Caco-2 (cell line): ENCODE results near the gene GPR32. TPM values are rescaled to one million over a fixed set of nuclear protein-coding genes. Genes with fewer than 3 reads are reported as not detected.
"Not testable (repeated sequence)": the region's sequence is repeated elsewhere in the genome, so short reads cannot be mapped to it uniquely, and the experiment has no call there.

Source experiments
- BruUV-seq: library from RNA; stranded (reverse); fragments of 400-500 nt; replicated peaks from 2 replicates; lab custom pipeline; 2021; lab: Mats Ljungman, UMichigan
- CTCF ChIA-PET: fragments of 300-600 bp; sonication (Branson Sonifier 250); formaldehyde crosslinking; loops from one replicate; lab custom pipeline; 2022; ENCODE audit warnings: antibody characterized with exemption; lab: Charles Lee
- POLR2A ChIA-PET: fragments of 300-600 bp; sonication (Branson Sonifier 250); formaldehyde crosslinking; loops from one replicate; lab custom pipeline; 2022; ENCODE audit warnings: antibody characterized with exemption; lab: Charles Lee
- DNase-seq, 2 experiments: peaks; one replicate each; pipeline versions ENCODE4 v3.0.0 to v3.0.0-alpha.2; 2020 to 2022
- H3K27me3 ChIP-seq: replicated peaks from 2 replicates; pipeline ENCODE4 v1.6.0; 2011; ENCODE audit warnings: low read length; ENCODE audit not compliant: control insufficient read depth, insufficient read depth
- H3K36me3 ChIP-seq: 2 replicates; pipeline ENCODE4 v1.5.1; 2011; ENCODE audit warnings: low read length; ENCODE audit not compliant: control insufficient read depth, insufficient read depth
- H3K4me1 ChIP-seq: fragments of 250-450 bp; sonication (Bioruptor Pico); 2 replicates; pipeline ENCODE4 v1.5.1; 2020; ENCODE audit warnings: mild to moderate bottlenecking
- H3K4me3 ChIP-seq: 2 replicates; pipeline ENCODE4 v1.5.1; 2011; ENCODE audit warnings: low read depth, mild to moderate bottlenecking, control low read depth, low read length
- H3K9me3 ChIP-seq: fragments of 250-450 bp; sonication (Bioruptor Pico); 2 replicates; pipeline ENCODE4 v1.5.1; 2020; ENCODE audit warnings: mild to moderate bottlenecking, moderate library complexity
- H3K27ac Mint-ChIP-seq: one replicate; pipeline ENCODE4 v1.8.0; 2022; ENCODE audit warnings: mixed read lengths; ENCODE audit not compliant: unreplicated experiment
- H3K27me3 Mint-ChIP-seq: one replicate; pipeline ENCODE4 v1.8.0; 2022; ENCODE audit warnings: mixed read lengths; ENCODE audit not compliant: insufficient read depth, unreplicated experiment
- H3K36me3 Mint-ChIP-seq: one replicate; pipeline ENCODE4 v1.8.0; 2022; ENCODE audit warnings: mild to moderate bottlenecking, mixed read lengths; ENCODE audit not compliant: insufficient read depth, unreplicated experiment
- H3K4me1 Mint-ChIP-seq: one replicate; pipeline ENCODE4 v1.8.0; 2022; ENCODE audit warnings: low read depth, mixed read lengths; ENCODE audit not compliant: unreplicated experiment
- H3K4me3 Mint-ChIP-seq: one replicate; pipeline ENCODE4 v1.8.0; 2022; ENCODE audit warnings: mild to moderate bottlenecking, moderate library complexity, mixed read lengths; ENCODE audit not compliant: unreplicated experiment
- H3K9me3 Mint-ChIP-seq: one replicate; pipeline ENCODE4 v1.8.0; 2022; ENCODE audit warnings: mixed read lengths; ENCODE audit not compliant: unreplicated experiment
- intact Hi-C: fragments of 100-400 bp; cut with micrococcal nuclease; formaldehyde crosslinking; loops from one replicate; pipeline ENCODE4 v1.10.0; 2022; ENCODE audit not compliant: unreplicated experiment
- total RNA-seq: library from RNA; stranded (reverse); gene quantifications from 2 replicates; pipeline ENCODE4 v1.2.3, GENCODE V29; 2022
- TF ChIP-seq, protein P1 (sequence below), 2 experiments: fragments of 200-600 bp in 1 of 2; IDR thresholded peaks; 1 replicate in 1 of 2; 2 replicates in 1 of 2; pipeline versions ENCODE4 v1.5.1 to v1.8.0; 2011 to 2022; ENCODE audit warnings: antibody characterized with exemption in 1 of 2, control low read depth in 1 of 2, inconsistent platforms in 1 of 2, low read depth in 1 of 2, low read length in 1 of 2, mild to moderate bottlenecking in 1 of 2, moderate library complexity in 1 of 2; ENCODE audit not compliant: insufficient read depth in 1 of 2, severe bottlenecking in 1 of 2, unreplicated experiment in 1 of 2

GPR32 gene
- total RNA-seq, 1 experiment from 2014 or later: not detected

DNA sequence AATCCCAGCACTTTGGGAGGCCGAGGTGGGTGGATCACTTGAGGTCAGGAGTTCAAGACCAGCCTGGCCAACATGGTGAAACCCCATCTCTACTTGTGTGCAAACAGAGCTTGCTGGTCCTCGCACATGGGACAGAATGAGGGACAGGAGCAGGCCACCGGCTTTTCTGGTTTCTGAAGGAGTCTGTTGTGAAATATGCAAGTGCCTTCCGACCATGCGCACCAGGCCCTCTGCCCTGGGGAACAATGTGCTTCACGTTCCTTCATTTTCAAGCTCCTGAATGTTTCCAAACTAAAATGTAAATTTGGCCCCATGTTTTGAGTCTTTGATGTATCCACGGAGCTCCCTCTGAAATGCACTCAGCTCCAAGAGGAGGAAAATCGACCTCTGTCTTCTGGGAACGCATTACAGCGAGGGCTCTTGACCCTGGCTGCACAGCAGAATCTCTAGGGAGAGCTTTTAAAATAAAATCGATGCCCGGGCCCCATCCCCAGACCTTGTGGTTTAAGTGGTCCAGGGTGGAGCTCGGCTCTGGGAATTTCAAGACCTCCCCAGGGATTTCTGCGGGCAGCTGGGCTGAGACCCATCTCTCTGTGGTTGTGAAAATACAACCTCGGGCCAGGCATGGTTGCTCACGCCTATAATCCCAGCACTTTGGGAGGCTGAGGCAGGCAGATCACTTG lies 10.6 kb downstream of the GPR32 start:
- no peak overlapping the region for H3K4me3 ChIP-seq
- TF ChIP-seq, protein P1, sequence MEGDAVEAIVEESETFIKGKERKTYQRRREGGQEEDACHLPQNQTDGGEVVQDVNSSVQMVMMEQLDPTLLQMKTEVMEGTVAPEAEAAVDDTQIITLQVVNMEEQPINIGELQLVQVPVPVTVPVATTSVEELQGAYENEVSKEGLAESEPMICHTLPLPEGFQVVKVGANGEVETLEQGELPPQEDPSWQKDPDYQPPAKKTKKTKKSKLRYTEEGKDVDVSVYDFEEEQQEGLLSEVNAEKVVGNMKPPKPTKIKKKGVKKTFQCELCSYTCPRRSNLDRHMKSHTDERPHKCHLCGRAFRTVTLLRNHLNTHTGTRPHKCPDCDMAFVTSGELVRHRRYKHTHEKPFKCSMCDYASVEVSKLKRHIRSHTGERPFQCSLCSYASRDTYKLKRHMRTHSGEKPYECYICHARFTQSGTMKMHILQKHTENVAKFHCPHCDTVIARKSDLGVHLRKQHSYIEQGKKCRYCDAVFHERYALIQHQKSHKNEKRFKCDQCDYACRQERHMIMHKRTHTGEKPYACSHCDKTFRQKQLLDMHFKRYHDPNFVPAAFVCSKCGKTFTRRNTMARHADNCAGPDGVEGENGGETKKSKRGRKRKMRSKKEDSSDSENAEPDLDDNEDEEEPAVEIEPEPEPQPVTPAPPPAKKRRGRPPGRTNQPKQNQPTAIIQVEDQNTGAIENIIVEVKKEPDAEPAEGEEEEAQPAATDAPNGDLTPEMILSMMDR (IDR thresholded peaks at IDR 0.05; ENCODE audit: insufficient read depth in 1 of 2, low read depth in 1 of 2, low read length in 1 of 2, severe bottlenecking in 1 of 2, unreplicated experiment in 1 of 2): no peak
- H3K36me3 ChIP-seq: no peaks in the 10 kb centered on the region
- Mint-ChIP-seq H3K27ac (no peak overlapping the region), H3K9me3 (no peaks in the 10 kb centered on the region), H3K4me1 (no peaks in the 10 kb centered on the region), H3K27me3 (peaks cover 29% of the 10 kb centered on the region), H3K36me3 (peaks cover 27% of the 10 kb centered on the region), H3K4me3 (no peak overlapping the region)
- H3K27me3 ChIP-seq: no peaks in the 10 kb centered on the region
- no TSS peak for BruUV-seq
- no peak for DNase-seq
- H3K9me3 ChIP-seq: 0 out of 2 replicates have a peak, but pooled peaks cover 4% of the 10 kb centered on the region
- ChIA-PET CTCF (interaction anchor here (1.8 to 2.3 kb wide), 2 partner anchors 75 to 77 kb away, joined by 11 to 13 read pairs; no protein-coding TSS in a partner anchor), POLR2A (no interaction called here)
- intact Hi-C loops: loop anchor here (5.0 kb wide), 1 partner anchor 59 kb away; the partner anchor contains the start of gene CLEC11A
- peaks cover 7% of the 10 kb centered on the region; the same call in 1 of the 2 replicates for H3K4me1 ChIP-seq

DNA sequence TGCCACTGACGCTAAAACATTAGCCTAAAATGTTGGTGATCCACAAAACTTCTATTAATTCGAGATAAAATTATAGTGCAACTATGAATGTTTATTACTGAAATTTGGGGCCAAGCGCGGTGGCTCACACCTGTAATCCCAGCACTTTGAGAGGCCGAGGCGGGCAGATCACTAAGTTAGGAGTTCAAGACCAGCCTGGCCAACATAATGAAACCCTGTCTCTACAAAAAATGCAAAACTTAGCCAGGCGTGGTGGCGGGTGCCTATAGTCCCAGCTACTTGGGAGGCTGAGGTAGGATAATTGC lies 13.5 kb downstream of the GPR32 start:
- H3K4me1 ChIP-seq, H3K27me3 ChIP-seq, H3K4me1 Mint-ChIP-seq, H3K36me3 ChIP-seq, H3K4me3 ChIP-seq, H3K9me3 ChIP-seq, H3K9me3 Mint-ChIP-seq, H3K4me3 Mint-ChIP-seq, BruUV-seq, POLR2A ChIA-PET, DNase-seq: not testable (repeated sequence)
- Mint-ChIP-seq H3K36me3 (peaks cover 33% of the 10 kb centered on the region), H3K27ac (peak overlapping the region; percentile 34), H3K27me3 (peaks cover 18% of the 10 kb centered on the region)
- CTCF ChIA-PET: interaction anchor here (0.6 to 1.3 kb wide), 9 partner anchors 19 to 536 kb away, joined by 3 to 11 read pairs (median 4); no protein-coding TSS in a partner anchor
- intact Hi-C loops: loop anchor here (1.0 to 5.0 kb wide), 5 partner anchors 61 to 427 kb away; partner anchors contain the start of gene CLEC11A

DNA sequence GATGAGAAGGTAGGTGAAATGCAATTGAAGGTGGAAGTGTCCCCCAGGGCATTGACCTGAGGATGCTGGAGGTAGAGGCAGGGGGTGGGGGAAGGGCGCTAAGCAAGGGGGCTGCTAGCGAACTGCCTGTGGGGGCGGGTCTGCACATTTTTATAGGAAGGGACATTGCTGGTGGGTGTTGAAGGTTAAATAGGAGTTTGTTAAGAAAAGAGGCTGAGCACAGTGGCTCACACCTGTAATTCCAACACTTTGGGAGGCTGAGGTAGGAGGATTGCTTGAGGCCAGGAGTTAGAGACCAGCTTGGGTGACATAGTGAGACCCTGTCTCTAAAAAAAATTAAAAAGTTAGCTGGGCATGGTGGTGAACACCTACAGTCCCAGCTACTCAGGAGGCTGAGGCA lies 14.4 kb downstream of the GPR32 start:
- peaks cover 35% of the 10 kb centered on the region for H3K36me3 Mint-ChIP-seq
- no peak for DNase-seq
- intact Hi-C loops: loop anchor here (5.0 kb wide), 1 partner anchor 62 kb away; the partner anchor contains the start of gene CLEC11A
- no peak overlapping the region for H3K27ac Mint-ChIP-seq
- H3K9me3 ChIP-seq: no peaks in the 10 kb centered on the region
- H3K4me3 ChIP-seq: no peak overlapping the region
- no peaks in the 10 kb centered on the region for H3K4me1 Mint-ChIP-seq
- H3K27me3 Mint-ChIP-seq: peaks cover 9% of the 10 kb centered on the region
- H3K4me3 Mint-ChIP-seq: no peak overlapping the region
- H3K4me1 ChIP-seq: no peaks in the 10 kb centered on the region
- ChIA-PET CTCF (interaction anchor here (0.6 kb wide), 1 partner anchor 229 kb away, joined by 4 read pairs; no protein-coding TSS in a partner anchor), POLR2A (no interaction called here)
- TF ChIP-seq, protein P1 (IDR thresholded peaks at IDR 0.05; ENCODE audit: insufficient read depth in 1 of 2, low read depth in 1 of 2, low read length in 1 of 2, severe bottlenecking in 1 of 2, unreplicated experiment in 1 of 2): no peak
- H3K36me3 ChIP-seq: no peaks in the 10 kb centered on the region
- no TSS peak for BruUV-seq
- no peaks in the 10 kb centered on the region for H3K27me3 ChIP-seq
- no peaks in the 10 kb centered on the region for H3K9me3 Mint-ChIP-seq
